NB4 (cell line): ENCODE measurements around the gene APAF1.

Experiments
- POLR2A ChIP-seq: IDR thresholded peaks from 2 replicates; pipeline ENCODE4 v1.6.1; 2011; ENCODE audit warnings: mild to moderate bottlenecking; ENCODE audit not compliant: insufficient read length; ENCODE audit errors: extremely low read depth
- TF ChIP-seq, protein P1 (sequence below): IDR thresholded peaks from one replicate; pipeline ENCODE4 v1.5.1; 2012; ENCODE audit warnings: low read depth, low read length

DNA sequence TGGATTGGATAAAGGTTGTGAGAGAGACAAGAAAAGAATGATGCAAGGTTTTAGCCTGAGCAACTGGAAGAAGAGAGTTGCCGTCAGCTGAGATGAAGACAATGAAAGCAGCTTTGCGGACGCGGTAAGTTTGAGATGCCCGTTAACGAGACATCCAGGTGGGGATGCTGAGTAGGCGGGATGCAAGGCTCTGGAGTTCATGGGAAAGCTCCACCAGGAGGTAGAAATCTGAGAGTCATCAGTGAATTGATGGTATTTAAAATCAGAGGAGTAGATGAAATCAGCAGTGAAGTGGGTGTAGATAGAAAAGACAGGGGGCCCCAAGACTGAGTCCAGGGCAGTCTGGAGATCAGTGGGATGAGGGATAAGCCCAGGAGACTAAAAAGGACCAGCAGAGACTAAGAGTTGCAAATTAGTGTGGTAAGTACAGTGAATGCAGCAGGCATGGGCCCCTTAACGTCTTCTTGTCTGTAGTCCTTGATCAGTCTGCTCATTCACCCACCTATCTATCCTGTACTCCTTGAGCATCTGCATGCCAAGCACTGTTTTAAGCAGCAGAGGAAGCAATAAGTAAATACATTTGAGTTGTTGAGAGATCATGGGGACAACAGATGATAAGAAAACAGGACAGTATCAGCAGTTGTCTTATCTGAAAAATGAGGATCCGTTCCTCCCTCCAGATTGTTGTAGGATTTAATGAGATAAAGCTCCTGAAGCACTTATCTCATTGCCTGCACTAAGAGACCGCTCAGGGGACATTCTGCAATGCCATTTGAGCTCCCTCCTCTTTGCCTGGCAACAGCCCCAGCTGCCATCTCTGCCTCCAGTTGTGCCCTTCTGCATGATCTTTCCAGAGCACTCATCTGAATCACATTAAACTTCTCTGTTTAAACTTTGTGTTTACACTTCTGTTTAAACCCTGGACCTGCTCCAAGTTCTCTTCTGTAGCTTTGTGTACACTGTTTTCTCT is 91.5 kb downstream of the APAF1 start:
- TF ChIP-seq POLR2A: no peak
- TF ChIP-seq, protein P1, sequence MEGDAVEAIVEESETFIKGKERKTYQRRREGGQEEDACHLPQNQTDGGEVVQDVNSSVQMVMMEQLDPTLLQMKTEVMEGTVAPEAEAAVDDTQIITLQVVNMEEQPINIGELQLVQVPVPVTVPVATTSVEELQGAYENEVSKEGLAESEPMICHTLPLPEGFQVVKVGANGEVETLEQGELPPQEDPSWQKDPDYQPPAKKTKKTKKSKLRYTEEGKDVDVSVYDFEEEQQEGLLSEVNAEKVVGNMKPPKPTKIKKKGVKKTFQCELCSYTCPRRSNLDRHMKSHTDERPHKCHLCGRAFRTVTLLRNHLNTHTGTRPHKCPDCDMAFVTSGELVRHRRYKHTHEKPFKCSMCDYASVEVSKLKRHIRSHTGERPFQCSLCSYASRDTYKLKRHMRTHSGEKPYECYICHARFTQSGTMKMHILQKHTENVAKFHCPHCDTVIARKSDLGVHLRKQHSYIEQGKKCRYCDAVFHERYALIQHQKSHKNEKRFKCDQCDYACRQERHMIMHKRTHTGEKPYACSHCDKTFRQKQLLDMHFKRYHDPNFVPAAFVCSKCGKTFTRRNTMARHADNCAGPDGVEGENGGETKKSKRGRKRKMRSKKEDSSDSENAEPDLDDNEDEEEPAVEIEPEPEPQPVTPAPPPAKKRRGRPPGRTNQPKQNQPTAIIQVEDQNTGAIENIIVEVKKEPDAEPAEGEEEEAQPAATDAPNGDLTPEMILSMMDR: no peak
